ENCODE data around the gene WLS. TPM values are rescaled to one million over a fixed set of nuclear protein-coding genes. Genes with fewer than 3 reads are reported as not detected.

Gene WLS
- polyA plus RNA-seq, 1 donor from 2014 or later, result 8.8 TPM

GRCh38 chr1:68145418-68146126, 86.8 kb downstream of the WLS start:
- H3K9me3 ChIP-seq (ENCODE audit: low read length), result no peaks in the 10 kb centered on the region
- no peaks in the 10 kb centered on the region for H3K36me3 ChIP-seq (ENCODE audit: insufficient read depth, low read length)
- H3K27ac ChIP-seq (ENCODE audit: low read length), result no peak overlapping the region
- H3K27me3 ChIP-seq (ENCODE audit: insufficient read depth, low read depth, low read length), result no peaks in the 10 kb centered on the region
- no peaks in the 10 kb centered on the region for H3F3A ChIP-seq (ENCODE audit: insufficient read depth, low read length, poor library complexity, severe bottlenecking)
- H2AFZ ChIP-seq (ENCODE audit: low read depth, low read length), result no peak overlapping the region
- H3K79me2 ChIP-seq (replicated peaks; ENCODE audit: insufficient read depth, low read length), result no peaks in the 10 kb centered on the region
- no peaks in the 10 kb centered on the region for H3K9me2 ChIP-seq (ENCODE audit: insufficient read depth, low read length)
- TF ChIP-seq RAD21 (conservative IDR thresholded peaks at IDR 0.05), result no peak
- no peak for TF ChIP-seq CTCF (IDR thresholded peaks at IDR 0.05; ENCODE audit: poor library complexity, severe bottlenecking)
- TF ChIP-seq SMC3 (conservative IDR thresholded peaks at IDR 0.05; ENCODE audit: poor library complexity), result no peak
- TF ChIP-seq EZH2 (IDR thresholded peaks at IDR 0.05; ENCODE audit: borderline replicate concordance, insufficient read depth, low read length, poor library complexity, severe bottlenecking), result no peak
- no peak for TF ChIP-seq POLR2AphosphoS5 (IDR thresholded peaks at IDR 0.05)
- no peak for TF ChIP-seq TAF1 (IDR thresholded peaks at IDR 0.05; ENCODE audit: low read depth)
- TF ChIP-seq EP300 (conservative IDR thresholded peaks at IDR 0.05; ENCODE audit: poor library complexity, severe bottlenecking), result no peak
- TF ChIP-seq, protein P1, sequence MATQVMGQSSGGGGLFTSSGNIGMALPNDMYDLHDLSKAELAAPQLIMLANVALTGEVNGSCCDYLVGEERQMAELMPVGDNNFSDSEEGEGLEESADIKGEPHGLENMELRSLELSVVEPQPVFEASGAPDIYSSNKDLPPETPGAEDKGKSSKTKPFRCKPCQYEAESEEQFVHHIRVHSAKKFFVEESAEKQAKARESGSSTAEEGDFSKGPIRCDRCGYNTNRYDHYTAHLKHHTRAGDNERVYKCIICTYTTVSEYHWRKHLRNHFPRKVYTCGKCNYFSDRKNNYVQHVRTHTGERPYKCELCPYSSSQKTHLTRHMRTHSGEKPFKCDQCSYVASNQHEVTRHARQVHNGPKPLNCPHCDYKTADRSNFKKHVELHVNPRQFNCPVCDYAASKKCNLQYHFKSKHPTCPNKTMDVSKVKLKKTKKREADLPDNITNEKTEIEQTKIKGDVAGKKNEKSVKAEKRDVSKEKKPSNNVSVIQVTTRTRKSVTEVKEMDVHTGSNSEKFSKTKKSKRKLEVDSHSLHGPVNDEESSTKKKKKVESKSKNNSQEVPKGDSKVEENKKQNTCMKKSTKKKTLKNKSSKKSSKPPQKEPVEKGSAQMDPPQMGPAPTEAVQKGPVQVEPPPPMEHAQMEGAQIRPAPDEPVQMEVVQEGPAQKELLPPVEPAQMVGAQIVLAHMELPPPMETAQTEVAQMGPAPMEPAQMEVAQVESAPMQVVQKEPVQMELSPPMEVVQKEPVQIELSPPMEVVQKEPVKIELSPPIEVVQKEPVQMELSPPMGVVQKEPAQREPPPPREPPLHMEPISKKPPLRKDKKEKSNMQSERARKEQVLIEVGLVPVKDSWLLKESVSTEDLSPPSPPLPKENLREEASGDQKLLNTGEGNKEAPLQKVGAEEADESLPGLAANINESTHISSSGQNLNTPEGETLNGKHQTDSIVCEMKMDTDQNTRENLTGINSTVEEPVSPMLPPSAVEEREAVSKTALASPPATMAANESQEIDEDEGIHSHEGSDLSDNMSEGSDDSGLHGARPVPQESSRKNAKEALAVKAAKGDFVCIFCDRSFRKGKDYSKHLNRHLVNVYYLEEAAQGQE (IDR thresholded peaks at IDR 0.05; ENCODE audit: borderline replicate concordance), result no peak
- no peak for TF ChIP-seq MXI1 (conservative IDR thresholded peaks at IDR 0.05; ENCODE audit: poor library complexity, severe bottlenecking)
- no peak overlapping the region for H3K4me2 ChIP-seq (ENCODE audit: low read length)
- no peak overlapping the region for H3K9ac ChIP-seq (ENCODE audit: low read length)
- no peak overlapping the region for H3K4me3 ChIP-seq (ENCODE audit: low read length)
- no peaks in the 10 kb centered on the region for H4K20me1 ChIP-seq (ENCODE audit: insufficient read depth)

GRCh38 chr1:68144856-68145255, 87.5 kb downstream of the WLS start:
- Histone ChIP-seq H3K27me3 (ENCODE audit: insufficient read depth, low read depth, low read length) (no peaks in the 10 kb centered on the region), H3K36me3 (ENCODE audit: insufficient read depth, low read length) (no peaks in the 10 kb centered on the region), H3K4me2 (ENCODE audit: low read length) (no peak overlapping the region), H2AFZ (ENCODE audit: low read depth, low read length) (no peak overlapping the region), H3F3A (ENCODE audit: insufficient read depth, low read length, poor library complexity, severe bottlenecking) (no peaks in the 10 kb centered on the region), H4K20me1 (ENCODE audit: insufficient read depth) (no peaks in the 10 kb centered on the region), H3K9me3 (ENCODE audit: low read length) (no peaks in the 10 kb centered on the region), H3K9ac (ENCODE audit: low read length) (no peak overlapping the region), H3K79me2 (replicated peaks; ENCODE audit: insufficient read depth, low read length) (no peaks in the 10 kb centered on the region), H3K27ac (ENCODE audit: low read length) (no peak overlapping the region), H3K9me2 (ENCODE audit: insufficient read depth, low read length) (no peaks in the 10 kb centered on the region), H3K4me3 (ENCODE audit: low read length) (no peak overlapping the region)
- no peak for TF ChIP-seq RAD21 (conservative IDR thresholded peaks at IDR 0.05)
- no peak for TF ChIP-seq SMC3 (conservative IDR thresholded peaks at IDR 0.05; ENCODE audit: poor library complexity)
- no peak for TF ChIP-seq POLR2AphosphoS5 (IDR thresholded peaks at IDR 0.05)

Measured in neural cell (in vitro differentiated cells).